Vagina (tissue), 2 donors: ENCODE measurements around the gene ARSG. TPM values are rescaled to one million over a fixed set of nuclear protein-coding genes. Genes with fewer than 3 reads are reported as not detected.

Source experiments
- DNase-seq, 2 donors: peaks; one replicate each; pipeline ENCODE4 v3.0.0-alpha.2; 2017; ENCODE audit errors: extremely low spot score in 2 of 2
- H3K27ac ChIP-seq: fragments of 200-600 bp; sonication (generic); one replicate; pipeline ENCODE4 v1.5.1; 2019
- H3K27me3 ChIP-seq: fragments of 200-600 bp; sonication (generic); one replicate; pipeline ENCODE4 v1.5.1; 2019
- H3K36me3 ChIP-seq, 2 donors: fragments of 200-600 bp; sonication (generic); one replicate each; pipeline ENCODE4 v1.5.1; 2017 to 2019
- H3K4me1 ChIP-seq: fragments of 200-600 bp; sonication (generic); one replicate; pipeline ENCODE4 v1.5.1; 2019
- H3K4me3 ChIP-seq, 2 donors: fragments of 200-600 bp; sonication (generic); 1 replicate in 1 of 2; 2 replicates in 1 of 2; pipeline ENCODE4 v1.5.1; 2016 to 2019
- H3K9me3 ChIP-seq: fragments of 200-600 bp; sonication (generic); one replicate; pipeline ENCODE4 v1.5.1; 2019
- CTCF ChIP-seq, 3 experiments: fragments of 450-650 bp in 2 of 3; fragments of 200-600 bp in 1 of 3; sonication (generic) in 1 of 3; IDR thresholded peaks; one replicate each; pipeline ENCODE4 v1.5.1; 2017 to 2019; ENCODE audit warnings: antibody characterized with exemption in 3 of 3, mild to moderate bottlenecking in 2 of 3, moderate library complexity in 2 of 3
- POLR2A ChIP-seq, 2 donors: fragments of 450-650 bp; IDR thresholded peaks; one replicate each; pipeline ENCODE4 v1.6.1; 2017; ENCODE audit warnings: antibody characterized with exemption in 2 of 2, mild to moderate bottlenecking in 2 of 2, moderate library complexity in 2 of 2
- POLR2AphosphoS5 ChIP-seq, 2 donors: sonication (generic); formaldehyde crosslinking; IDR thresholded peaks; one replicate each; pipeline ENCODE4 v1.9.0; 2017; ENCODE audit warnings: antibody characterized with exemption in 2 of 2, mild to moderate bottlenecking in 2 of 2, low read depth in 1 of 2; ENCODE audit not compliant: insufficient read depth in 1 of 2
- intact Hi-C: fragments of 100-400 bp; cut with DNase I; formaldehyde crosslinking; loops from one replicate; pipeline ENCODE4 v1.15.1; 2023
- microRNA counts, 2 donors: library from miRNA; unstranded; fragments of <30 nt; microRNA quantifications; one replicate each; lab custom pipeline; 2016 to 2017
- microRNA-seq: library from miRNA; unstranded; fragments of <30 nt; microRNA quantifications from one replicate; pipeline ENCODE4, GENCODE V29; 2017; ENCODE audit warnings: borderline number of aligned reads, borderline replicate concordance
- small RNA-seq: library from RNA; depleted of rRNA; stranded (forward); fragments of <200 nt; gene quantifications from one replicate; pipeline ENCODE3, GENCODE V24; 2016
- total RNA-seq: library from RNA; depleted of rRNA; stranded (reverse); fragments of >200 nt; gene quantifications from one replicate; pipeline ENCODE4 v1.2.3, GENCODE V29; 2016

The ARSG gene
- total RNA-seq, 1 donor from 2014 or later = 8.1 TPM

GRCh38 chr17:68468334-68468733, 177.0 kb downstream of the ARSG start:
- no peaks in the 10 kb centered on the region for H3K27me3 ChIP-seq
- TF ChIP-seq CTCF (IDR thresholded peaks at IDR 0.05) (no peak), POLR2A (IDR thresholded peaks at IDR 0.05) (no peak), POLR2AphosphoS5 (IDR thresholded peaks at IDR 0.05; ENCODE audit: insufficient read depth in 1 of 2, low read depth in 1 of 2) (no peak)
- no peak for DNase-seq
- no peaks in the 10 kb centered on the region for H3K4me1 ChIP-seq
- H3K27ac ChIP-seq = no peak overlapping the region
- H3K4me3 ChIP-seq = no peak overlapping the region
- intact Hi-C loops = loop anchor here (10.0 kb wide), 1 partner anchor 294 kb away; no protein-coding TSS in a partner anchor
- no peaks in the 10 kb centered on the region for H3K36me3 ChIP-seq
- no peaks in the 10 kb centered on the region for H3K9me3 ChIP-seq

- intact Hi-C loops = loop anchor here (10.0 kb wide), 1 partner anchor 294 kb away; no protein-coding TSS in a partner anchor
- no peak for DNase-seq
- H3K27ac ChIP-seq = no peak overlapping the region
- no peaks in the 10 kb centered on the region for H3K4me1 ChIP-seq
- H3K27me3 ChIP-seq = no peaks in the 10 kb centered on the region
- H3K36me3 ChIP-seq = no peaks in the 10 kb centered on the region
- H3K4me3 ChIP-seq = no peak overlapping the region
- TF ChIP-seq CTCF (IDR thresholded peaks at IDR 0.05) (no peak), POLR2AphosphoS5 (IDR thresholded peaks at IDR 0.05; ENCODE audit: insufficient read depth in 1 of 2, low read depth in 1 of 2) (no peak), POLR2A (IDR thresholded peaks at IDR 0.05) (no peak)
- no peaks in the 10 kb centered on the region for H3K9me3 ChIP-seq
Observed at GRCh38 chr17:68468788-68469187, 177.5 kb downstream of the ARSG start.

MicroRNA genes within 50 kb of the gene (microRNA counts, 767-probe panel; counts per million panel counts)
- microRNA hsa-miR-635 (lab: Ali Mortazavi, UCI) = 238 to 261 counts per million in 2 donors

Small RNAs within 50 kb of the gene (microRNA-seq; reads per million reads assigned to microRNA genes)
- not detected for gene MIR635

Small RNAs within 50 kb of the gene (small RNA-seq; reads per million reads assigned to genes)
- not detected for gene MIR635

Other genes with a start within 250 kb of the ARSG start
- gene AMZ2, start 43.5 kb upstream of the ARSG start, total RNA-seq = 39.8 TPM
- 2.7 TPM for gene SLC16A6, start 368 bp upstream of the ARSG start, total RNA-seq
- 37.3 TPM for gene WIPI1, start 166.0 kb downstream of the ARSG start, total RNA-seq
- gene PRKAR1A, start 220.9 kb downstream of the ARSG start, total RNA-seq = 186 TPM